Measurements from ENCODE around the gene MAP3K15.

DNA sequence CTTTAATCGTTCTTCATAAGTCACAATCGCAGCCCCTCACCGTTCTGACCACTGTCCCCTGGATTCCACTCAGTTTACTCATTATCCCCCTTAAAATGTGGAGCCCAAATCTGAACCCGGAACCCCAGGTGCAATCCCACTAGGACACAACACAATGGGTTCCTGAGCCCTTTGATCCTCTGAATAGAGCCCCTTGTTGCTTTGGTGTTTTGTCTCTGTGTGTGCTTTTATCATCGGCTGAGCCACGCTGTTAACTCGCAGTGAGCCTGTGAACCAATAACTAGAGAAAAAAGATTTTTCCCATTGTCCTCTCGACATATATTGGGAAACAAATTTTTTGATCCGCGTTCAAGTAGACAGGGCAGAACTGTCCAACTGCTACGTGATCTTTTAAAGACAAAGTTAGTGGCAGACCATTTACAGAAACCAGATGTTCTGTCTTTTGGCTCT, 172.2 kb downstream of the MAP3K15 start:
- TF ChIP-seq, protein P1, sequence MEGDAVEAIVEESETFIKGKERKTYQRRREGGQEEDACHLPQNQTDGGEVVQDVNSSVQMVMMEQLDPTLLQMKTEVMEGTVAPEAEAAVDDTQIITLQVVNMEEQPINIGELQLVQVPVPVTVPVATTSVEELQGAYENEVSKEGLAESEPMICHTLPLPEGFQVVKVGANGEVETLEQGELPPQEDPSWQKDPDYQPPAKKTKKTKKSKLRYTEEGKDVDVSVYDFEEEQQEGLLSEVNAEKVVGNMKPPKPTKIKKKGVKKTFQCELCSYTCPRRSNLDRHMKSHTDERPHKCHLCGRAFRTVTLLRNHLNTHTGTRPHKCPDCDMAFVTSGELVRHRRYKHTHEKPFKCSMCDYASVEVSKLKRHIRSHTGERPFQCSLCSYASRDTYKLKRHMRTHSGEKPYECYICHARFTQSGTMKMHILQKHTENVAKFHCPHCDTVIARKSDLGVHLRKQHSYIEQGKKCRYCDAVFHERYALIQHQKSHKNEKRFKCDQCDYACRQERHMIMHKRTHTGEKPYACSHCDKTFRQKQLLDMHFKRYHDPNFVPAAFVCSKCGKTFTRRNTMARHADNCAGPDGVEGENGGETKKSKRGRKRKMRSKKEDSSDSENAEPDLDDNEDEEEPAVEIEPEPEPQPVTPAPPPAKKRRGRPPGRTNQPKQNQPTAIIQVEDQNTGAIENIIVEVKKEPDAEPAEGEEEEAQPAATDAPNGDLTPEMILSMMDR (IDR thresholded peaks at IDR 0.05), result no peak
- no peak for TF ChIP-seq TCF12 (IDR thresholded peaks at IDR 0.05)
- TF ChIP-seq, protein P2, sequence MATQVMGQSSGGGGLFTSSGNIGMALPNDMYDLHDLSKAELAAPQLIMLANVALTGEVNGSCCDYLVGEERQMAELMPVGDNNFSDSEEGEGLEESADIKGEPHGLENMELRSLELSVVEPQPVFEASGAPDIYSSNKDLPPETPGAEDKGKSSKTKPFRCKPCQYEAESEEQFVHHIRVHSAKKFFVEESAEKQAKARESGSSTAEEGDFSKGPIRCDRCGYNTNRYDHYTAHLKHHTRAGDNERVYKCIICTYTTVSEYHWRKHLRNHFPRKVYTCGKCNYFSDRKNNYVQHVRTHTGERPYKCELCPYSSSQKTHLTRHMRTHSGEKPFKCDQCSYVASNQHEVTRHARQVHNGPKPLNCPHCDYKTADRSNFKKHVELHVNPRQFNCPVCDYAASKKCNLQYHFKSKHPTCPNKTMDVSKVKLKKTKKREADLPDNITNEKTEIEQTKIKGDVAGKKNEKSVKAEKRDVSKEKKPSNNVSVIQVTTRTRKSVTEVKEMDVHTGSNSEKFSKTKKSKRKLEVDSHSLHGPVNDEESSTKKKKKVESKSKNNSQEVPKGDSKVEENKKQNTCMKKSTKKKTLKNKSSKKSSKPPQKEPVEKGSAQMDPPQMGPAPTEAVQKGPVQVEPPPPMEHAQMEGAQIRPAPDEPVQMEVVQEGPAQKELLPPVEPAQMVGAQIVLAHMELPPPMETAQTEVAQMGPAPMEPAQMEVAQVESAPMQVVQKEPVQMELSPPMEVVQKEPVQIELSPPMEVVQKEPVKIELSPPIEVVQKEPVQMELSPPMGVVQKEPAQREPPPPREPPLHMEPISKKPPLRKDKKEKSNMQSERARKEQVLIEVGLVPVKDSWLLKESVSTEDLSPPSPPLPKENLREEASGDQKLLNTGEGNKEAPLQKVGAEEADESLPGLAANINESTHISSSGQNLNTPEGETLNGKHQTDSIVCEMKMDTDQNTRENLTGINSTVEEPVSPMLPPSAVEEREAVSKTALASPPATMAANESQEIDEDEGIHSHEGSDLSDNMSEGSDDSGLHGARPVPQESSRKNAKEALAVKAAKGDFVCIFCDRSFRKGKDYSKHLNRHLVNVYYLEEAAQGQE (IDR thresholded peaks at IDR 0.05; ENCODE audit: low read depth, low read length), result no peak
- TF ChIP-seq RCOR1 (IDR thresholded peaks at IDR 0.05; ENCODE audit: low read length), result no peak
- TF ChIP-seq EP300 (IDR thresholded peaks at IDR 0.05; ENCODE audit: borderline replicate concordance in 1 of 2, low read depth in 1 of 2, low read length in 1 of 2), result no peak
- TF ChIP-seq EZH2phosphoT487 (IDR thresholded peaks at IDR 0.05; ENCODE audit: borderline replicate concordance, low read depth), result no peak
- no peak for TF ChIP-seq MAX (IDR thresholded peaks at IDR 0.05; ENCODE audit: low read depth)
- no peak for TF ChIP-seq SMC3 (IDR thresholded peaks at IDR 0.05; ENCODE audit: low read depth, low read length)
- no peak for TF ChIP-seq GABPA (IDR thresholded peaks at IDR 0.05; ENCODE audit: low read depth)
- no peak for TF ChIP-seq POLR2AphosphoS5 (IDR thresholded peaks at IDR 0.05; ENCODE audit: low read depth, low read length)
- no peak for TF ChIP-seq RAD21 (IDR thresholded peaks at IDR 0.05; ENCODE audit: low read length)
- no peak for TF ChIP-seq CHD2 (IDR thresholded peaks at IDR 0.05; ENCODE audit: low read length, partially characterized antibody)
